Heart left ventricle (tissue), 16 donors: ENCODE data around the gene ZBTB25. TPM values are rescaled to one million over a fixed set of nuclear protein-coding genes. Genes with fewer than 3 reads are reported as not detected.

Experiments
- ATAC-seq, 4 donors: fragments of 200-7000 bp; cut with Tn5 transposase; one replicate each; pipeline ENCODE4 v1.9.1; 2020 to 2022; ENCODE audit warnings: moderate library complexity in 4 of 4, mild to moderate bottlenecking in 3 of 4, moderate number of reproducible peaks in 1 of 4
- DNase-seq, 5 donors: peaks; one replicate each; pipeline ENCODE4 v3.0.0-alpha.2; 2020
- H3K27ac ChIP-seq, 12 donors: fragments of 200-600 bp; sonication (generic) in 4 of 12; one replicate each; pipeline versions ENCODE4 v1.5.0 to v1.8.0; 2016 to 2022; ENCODE audit warnings: mild to moderate bottlenecking in 2 of 12
- H3K27me3 ChIP-seq, 9 donors: fragments of 200-600 bp; sonication (generic) in 2 of 9; one replicate each; pipeline versions ENCODE4 v1.5.1 to v1.8.0; 2016 to 2022; ENCODE audit warnings: mild to moderate bottlenecking in 3 of 9
- H3K36me3 ChIP-seq, 9 donors: fragments of 200-600 bp; sonication (generic) in 2 of 9; one replicate each; pipeline versions ENCODE4 v1.5.0 to v1.8.0; 2018 to 2022; ENCODE audit warnings: mild to moderate bottlenecking in 2 of 9
- H3K4me1 ChIP-seq, 12 donors: fragments of 200-600 bp; sonication (generic) in 4 of 12; one replicate each; pipeline versions ENCODE4 v1.5.0 to v1.8.0; 2016 to 2022; ENCODE audit warnings: mild to moderate bottlenecking in 3 of 12
- H3K4me3 ChIP-seq, 12 donors: fragments of 200-600 bp; sonication (generic) in 4 of 12; one replicate each; pipeline versions ENCODE4 v1.5.0 to v1.8.0; 2017 to 2022; ENCODE audit warnings: mild to moderate bottlenecking in 9 of 12, moderate library complexity in 4 of 12
- H3K9me3 ChIP-seq, 12 donors: fragments of 200-600 bp; sonication (generic) in 4 of 12; one replicate each; pipeline versions ENCODE4 v1.5.0 to v1.8.0; 2016 to 2022; ENCODE audit warnings: mild to moderate bottlenecking in 1 of 12
- POLR2A ChIP-seq, 2 donors: fragments of 450-650 bp; IDR thresholded peaks; one replicate each; pipeline ENCODE4 v1.6.1; 2017; ENCODE audit warnings: antibody characterized with exemption in 2 of 2, mild to moderate bottlenecking in 2 of 2, moderate library complexity in 2 of 2
- WGBS, 4 donors: extraction: QIAGEN DNeasy Blood & Tissue Kit in 2 of 4; methylation state at CpG; one replicate each; pipeline versions ENCODE4 v1.1.5 to v1.1.7; 2013 to 2018; 5-methylcytosine and 5-hydroxymethylcytosine counted together
- intact Hi-C, 10 donors: fragments of 100-400 bp; cut with DNase I; formaldehyde crosslinking; loops; one replicate each; pipeline versions ENCODE4 v1.11.1 to v1.14.2; 2022
- polyA plus RNA-seq, 2 donors: library from polyadenylated mRNA; stranded (reverse); fragments of 200-250 nt; gene quantifications; one replicate each; pipeline ENCODE4 v1.2.3, GENCODE V29; 2013
- total RNA-seq, 9 donors: library from RNA; depleted of rRNA in 2 of 9; stranded (reverse); fragments of >200 nt in 2 of 9; fragmentation: NEBNext Ultra II Directional in 3 of 9; extraction: Animal tissue kit (Norgen Biotek cat#: 25700) in 3 of 9; gene quantifications; one replicate each; pipeline versions ENCODE4 v1.1.0 to v1.2.4, GENCODE V29; 2016 to 2023
- TF ChIP-seq, protein P1 (sequence below), 12 donors: fragments of 200-600 bp; sonication (generic) in 4 of 12; IDR thresholded peaks; one replicate each; pipeline versions ENCODE4 v1.5.0 to v1.8.0; 2018 to 2022; ENCODE audit warnings: antibody characterized with exemption in 12 of 12, mild to moderate bottlenecking in 5 of 12
- donor health status: ischemic (EF 13 %, LVEDD 7.1; RV severe dilation, severe dysfunction).
- donor health status: healthy with polysubstance abuse.
- donor health status: DM: no; HTN: yes; CAD: no.
- donor health status: DM: no; HTN: no; CAD: no.
- donor health status: ischemic (EF 25% LVEDD 6.9; RV normal size, moderate dysfunction).
- donor health status: ischemic (EF 25% LVEDD 5.7; RV mildly dilated, moderate dysfunction).
- donor health status: healthy.
- donor health status: DM: yes; HTN: yes; CAD: no.
- donor health status: ischemic (EF 35%, LVEDD 5.7; RV mildly dilated, moderate dysfunction).
- donor health status: nonischemic (EF 11% LVEDD 7.7; RV severe dilation, severe dysfunction).
- donor health status: DM: yes; HTN: yes; CAD: no.
- donor health status: PGD.
- donor health status: ischemic (EF 29% LVEDD 5.4; RV normal size, mild dysfunction).
- donor health status: nonischemic (EF 23%, LVEDD 6.1; RV moderate dilation, normal function).

Gene ZBTB25
- total and polyA plus RNA-seq, 11 donors = 4.0 to 28.0 (median 18.2) TPM

DNA sequence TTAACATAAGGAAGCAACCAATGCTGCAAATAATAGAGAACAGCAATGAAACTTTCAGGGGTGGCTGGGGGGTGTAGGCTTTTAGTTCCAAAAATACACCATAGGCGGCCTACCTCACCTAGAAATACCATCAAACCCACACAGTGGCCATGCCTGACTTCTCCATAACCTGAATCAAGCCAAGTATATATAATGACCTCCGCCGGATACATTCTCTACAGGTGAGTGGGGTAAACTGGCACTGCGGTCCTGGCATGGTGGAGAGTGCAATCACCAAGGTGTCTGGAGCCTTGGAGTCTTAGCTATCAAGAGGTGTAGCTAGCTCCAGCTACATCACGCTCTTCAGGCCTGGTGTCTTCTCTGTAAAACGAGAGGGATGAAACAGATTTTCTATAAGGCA is 1.2 kb downstream of the ZBTB25 start:
- H3K27ac ChIP-seq = peak overlapping the region; percentile 96 to 100 (median 98)
- ATAC-seq = no peak
- H3K27me3 ChIP-seq = no peaks in the 10 kb centered on the region
- intact Hi-C loops = loop anchor here in 1 of 10 donors (10.0 kb wide), 1 partner anchor 158 kb away; no protein-coding TSS in a partner anchor
- no peaks in the 10 kb centered on the region for H3K9me3 ChIP-seq
- 43 to 64% (median 48%) methylated on average over 6 of the region's 6 CpGs for WGBS, 4 donors
- no peak for TF ChIP-seq POLR2A (IDR thresholded peaks at IDR 0.05)
- TF ChIP-seq, protein P1, sequence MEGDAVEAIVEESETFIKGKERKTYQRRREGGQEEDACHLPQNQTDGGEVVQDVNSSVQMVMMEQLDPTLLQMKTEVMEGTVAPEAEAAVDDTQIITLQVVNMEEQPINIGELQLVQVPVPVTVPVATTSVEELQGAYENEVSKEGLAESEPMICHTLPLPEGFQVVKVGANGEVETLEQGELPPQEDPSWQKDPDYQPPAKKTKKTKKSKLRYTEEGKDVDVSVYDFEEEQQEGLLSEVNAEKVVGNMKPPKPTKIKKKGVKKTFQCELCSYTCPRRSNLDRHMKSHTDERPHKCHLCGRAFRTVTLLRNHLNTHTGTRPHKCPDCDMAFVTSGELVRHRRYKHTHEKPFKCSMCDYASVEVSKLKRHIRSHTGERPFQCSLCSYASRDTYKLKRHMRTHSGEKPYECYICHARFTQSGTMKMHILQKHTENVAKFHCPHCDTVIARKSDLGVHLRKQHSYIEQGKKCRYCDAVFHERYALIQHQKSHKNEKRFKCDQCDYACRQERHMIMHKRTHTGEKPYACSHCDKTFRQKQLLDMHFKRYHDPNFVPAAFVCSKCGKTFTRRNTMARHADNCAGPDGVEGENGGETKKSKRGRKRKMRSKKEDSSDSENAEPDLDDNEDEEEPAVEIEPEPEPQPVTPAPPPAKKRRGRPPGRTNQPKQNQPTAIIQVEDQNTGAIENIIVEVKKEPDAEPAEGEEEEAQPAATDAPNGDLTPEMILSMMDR (IDR thresholded peaks at IDR 0.05) = no peak
- H3K36me3 ChIP-seq = peaks cover 0 to 12% (median 0%) of the 10 kb centered on the region in 9 donors
- peaks cover 8 to 71% (median 45%) of the 10 kb centered on the region in 12 donors for H3K4me1 ChIP-seq
- H3K4me3 ChIP-seq = peak overlapping the region in 11 of 12 donors; percentile 70 to 97 (median 89)
- no peak for DNase-seq

DNA sequence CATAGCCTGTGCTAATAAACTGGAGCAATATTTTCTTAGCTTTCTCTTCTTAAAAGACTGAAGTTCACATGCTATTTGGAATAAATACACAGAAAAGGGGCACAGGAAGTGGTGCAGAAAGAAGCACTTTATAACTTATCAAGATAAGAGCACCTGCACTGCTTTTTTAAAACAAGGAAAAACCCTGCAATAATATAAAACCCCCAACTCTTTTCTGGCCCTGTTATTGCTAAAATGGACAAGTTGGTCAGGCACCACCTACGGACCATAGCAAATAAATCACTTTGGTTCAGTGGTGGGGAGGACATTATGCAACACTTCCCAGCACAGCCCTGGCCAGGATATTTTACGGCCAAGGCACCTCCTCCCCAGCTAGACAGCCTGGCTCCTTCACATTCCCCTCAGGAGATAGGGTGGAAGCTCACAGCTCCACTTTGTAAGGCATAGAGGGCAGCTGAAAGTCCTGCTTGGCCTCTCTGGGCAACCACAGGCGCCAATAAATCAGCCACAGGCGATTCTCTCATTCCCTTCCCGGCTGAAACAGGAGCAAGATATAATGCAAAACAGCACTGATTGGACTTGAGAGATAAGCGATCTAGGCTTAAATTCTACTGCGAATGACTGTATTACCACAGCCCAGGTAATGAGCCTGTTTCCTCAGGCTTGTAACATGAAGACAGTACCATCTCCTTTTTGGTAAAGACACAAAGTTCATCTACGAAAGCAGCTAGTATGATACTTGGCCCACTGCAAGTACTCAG is 2.0 kb downstream of the ZBTB25 start:
- ATAC-seq (peak; percentile 22 to 39 (median 28)), DNase-seq (peak; percentile 34 to 74 (median 47))
- H3K27ac ChIP-seq = peak overlapping the region; percentile 43 to 100 (median 98)
- WGBS, 4 donors = 34 to 45% (median 36%) methylated on average over 8 of the region's 8 CpGs
- peak in 1 of 2 donors; percentile 37 for TF ChIP-seq POLR2A (IDR thresholded peaks at IDR 0.05)
- TF ChIP-seq, protein P1 (IDR thresholded peaks at IDR 0.05) = peak in 3 of 12 donors; percentile 8 to 25 (median 22)
- H3K9me3 ChIP-seq = no peaks in the 10 kb centered on the region
- H3K36me3 ChIP-seq = peaks cover 0 to 15% (median 0%) of the 10 kb centered on the region in 9 donors
- H3K27me3 ChIP-seq = no peaks in the 10 kb centered on the region
- peaks cover 8 to 71% (median 36%) of the 10 kb centered on the region in 12 donors for H3K4me1 ChIP-seq
- H3K4me3 ChIP-seq = peak overlapping the region in 9 of 12 donors; percentile 70 to 97 (median 90)
- intact Hi-C loops = loop anchor here in 1 of 10 donors (10.0 kb wide), 1 partner anchor 157 kb away; no protein-coding TSS in a partner anchor

DNA sequence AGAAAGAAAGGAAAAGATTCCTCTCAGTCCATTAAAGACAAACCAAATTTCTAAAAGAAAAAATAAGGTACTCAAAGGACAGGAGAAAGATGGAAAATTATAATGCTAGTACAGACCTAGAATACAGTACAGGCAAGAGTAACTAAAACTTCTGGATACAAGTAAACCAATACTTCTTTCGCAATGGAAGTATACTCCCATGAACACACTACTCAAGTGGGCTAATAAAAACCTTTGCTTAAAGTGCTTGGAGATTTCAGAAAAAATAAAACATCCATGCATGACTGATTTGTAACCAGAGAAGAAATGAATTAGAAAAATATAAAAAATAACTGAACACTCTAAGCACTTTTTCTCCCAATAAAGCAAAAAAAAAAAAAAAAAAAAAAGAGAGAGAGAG is 3.5 kb downstream of the ZBTB25 start:
- peaks cover 0 to 20% (median 1%) of the 10 kb centered on the region in 9 donors for H3K36me3 ChIP-seq
- 92 to 96% (median 94%) methylated on average over 1 of the region's 1 CpG for WGBS, 4 donors
- peak overlapping the region in 8 of 12 donors; percentile 4 to 100 (median 34) for H3K27ac ChIP-seq
- no peak for DNase-seq
- no peak overlapping the region for H3K4me3 ChIP-seq
- H3K4me1 ChIP-seq = peaks cover 8 to 63% (median 30%) of the 10 kb centered on the region in 12 donors
- TF ChIP-seq, protein P1 (IDR thresholded peaks at IDR 0.05) = no peak
- no peak for TF ChIP-seq POLR2A (IDR thresholded peaks at IDR 0.05)
- no peak for ATAC-seq
- H3K9me3 ChIP-seq = no peaks in the 10 kb centered on the region
- no peaks in the 10 kb centered on the region for H3K27me3 ChIP-seq
- intact Hi-C loops = loop anchor here in 1 of 10 donors (10.0 kb wide), 1 partner anchor 155 kb away; no protein-coding TSS in a partner anchor

DNA sequence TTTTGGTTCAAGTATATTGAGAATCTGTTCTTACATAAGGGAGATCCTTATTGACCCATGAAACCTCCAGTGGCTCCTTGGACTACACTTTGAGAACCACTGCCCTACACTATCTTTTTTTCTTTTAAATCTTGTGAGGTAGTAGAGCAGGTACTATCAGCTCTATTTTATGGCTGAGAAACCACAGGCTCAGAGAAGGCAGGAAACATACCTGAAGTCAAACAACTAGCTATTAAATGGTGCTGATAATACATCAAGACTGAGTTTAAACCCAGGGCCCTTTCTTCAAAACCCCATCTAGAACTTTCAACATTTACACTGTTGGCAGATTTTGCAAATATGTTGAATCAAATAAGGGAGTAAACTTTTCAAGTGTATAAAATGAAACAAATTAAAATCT is 6.9 kb downstream of the ZBTB25 start:
- Histone ChIP-seq H3K27me3 (no peaks in the 10 kb centered on the region), H3K36me3 (peaks cover 0 to 30% (median 4%) of the 10 kb centered on the region in 9 donors), H3K4me1 (peaks cover 6 to 65% (median 25%) of the 10 kb centered on the region in 12 donors), H3K27ac (peak overlapping the region in 6 of 12 donors; percentile 2 to 78 (median 44)), H3K4me3 (no peak overlapping the region), H3K9me3 (no peaks in the 10 kb centered on the region)
- TF ChIP-seq, protein P1 (IDR thresholded peaks at IDR 0.05) = no peak
- no peak for TF ChIP-seq POLR2A (IDR thresholded peaks at IDR 0.05)
- intact Hi-C loops = no loop called here
- ATAC-seq (no peak), DNase-seq (no peak)
